Measurements from ENCODE around the gene BCL7A. TPM values are rescaled to one million over a fixed set of nuclear protein-coding genes. Genes with fewer than 3 reads are reported as not detected.

Gene BCL7A
- total RNA-seq, 1 donor from 2014 or later, result 11.2 TPM

DNA sequence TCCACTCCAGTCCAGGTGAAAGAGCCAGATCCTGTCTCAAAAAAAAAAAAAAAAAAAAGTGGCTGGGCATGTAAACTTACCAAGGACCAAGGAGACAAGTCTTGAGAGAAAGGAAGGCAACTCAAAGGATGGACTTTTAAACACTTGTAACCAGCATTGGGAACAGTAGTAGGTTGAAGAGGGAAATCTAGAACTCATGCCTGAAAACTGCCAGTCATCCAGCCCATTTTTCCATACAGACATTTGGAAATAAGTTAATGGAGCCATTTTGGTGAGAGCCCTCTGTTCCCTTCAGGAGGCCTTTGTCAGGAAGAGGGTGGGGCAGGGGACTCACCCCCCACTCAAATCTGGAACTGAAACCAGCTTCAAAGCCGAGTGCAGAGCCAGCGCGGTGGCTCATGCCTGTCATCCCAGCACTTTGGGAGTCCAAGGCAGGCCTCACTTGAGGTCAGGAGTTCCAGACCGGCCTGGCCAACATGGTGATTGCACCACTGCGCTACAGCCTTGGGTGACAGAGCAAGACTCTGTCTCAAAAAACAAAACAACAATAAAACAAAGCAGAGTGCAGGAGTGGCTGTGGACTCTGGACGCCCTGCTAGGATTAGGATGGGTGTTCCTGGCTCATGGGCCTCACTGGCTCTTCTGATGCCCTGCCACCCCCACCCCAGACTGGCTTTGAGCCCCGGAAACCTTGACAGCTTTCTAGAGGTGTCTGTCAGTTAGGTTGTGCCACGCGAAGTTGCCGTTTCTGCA, 55.2 kb downstream of the BCL7A start:
- Histone ChIP-seq H3K36me3 (no peaks in the 10 kb centered on the region), H3K4me1 (peaks cover 50% of the 10 kb centered on the region), H3K27me3 (ENCODE audit: low read depth) (no peaks in the 10 kb centered on the region), H3K4me3 (no peak overlapping the region), H3K9me3 (replicated peaks) (no peaks in the 10 kb centered on the region), H3K27ac (replicated peaks) (no peak overlapping the region)
- no peak for DNase-seq
- intact Hi-C loops (cut with micrococcal nuclease), result no loop called here
- TF ChIP-seq, protein P1, sequence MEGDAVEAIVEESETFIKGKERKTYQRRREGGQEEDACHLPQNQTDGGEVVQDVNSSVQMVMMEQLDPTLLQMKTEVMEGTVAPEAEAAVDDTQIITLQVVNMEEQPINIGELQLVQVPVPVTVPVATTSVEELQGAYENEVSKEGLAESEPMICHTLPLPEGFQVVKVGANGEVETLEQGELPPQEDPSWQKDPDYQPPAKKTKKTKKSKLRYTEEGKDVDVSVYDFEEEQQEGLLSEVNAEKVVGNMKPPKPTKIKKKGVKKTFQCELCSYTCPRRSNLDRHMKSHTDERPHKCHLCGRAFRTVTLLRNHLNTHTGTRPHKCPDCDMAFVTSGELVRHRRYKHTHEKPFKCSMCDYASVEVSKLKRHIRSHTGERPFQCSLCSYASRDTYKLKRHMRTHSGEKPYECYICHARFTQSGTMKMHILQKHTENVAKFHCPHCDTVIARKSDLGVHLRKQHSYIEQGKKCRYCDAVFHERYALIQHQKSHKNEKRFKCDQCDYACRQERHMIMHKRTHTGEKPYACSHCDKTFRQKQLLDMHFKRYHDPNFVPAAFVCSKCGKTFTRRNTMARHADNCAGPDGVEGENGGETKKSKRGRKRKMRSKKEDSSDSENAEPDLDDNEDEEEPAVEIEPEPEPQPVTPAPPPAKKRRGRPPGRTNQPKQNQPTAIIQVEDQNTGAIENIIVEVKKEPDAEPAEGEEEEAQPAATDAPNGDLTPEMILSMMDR (IDR thresholded peaks at IDR 0.05; ENCODE audit: borderline replicate concordance), result no peak

DNA sequence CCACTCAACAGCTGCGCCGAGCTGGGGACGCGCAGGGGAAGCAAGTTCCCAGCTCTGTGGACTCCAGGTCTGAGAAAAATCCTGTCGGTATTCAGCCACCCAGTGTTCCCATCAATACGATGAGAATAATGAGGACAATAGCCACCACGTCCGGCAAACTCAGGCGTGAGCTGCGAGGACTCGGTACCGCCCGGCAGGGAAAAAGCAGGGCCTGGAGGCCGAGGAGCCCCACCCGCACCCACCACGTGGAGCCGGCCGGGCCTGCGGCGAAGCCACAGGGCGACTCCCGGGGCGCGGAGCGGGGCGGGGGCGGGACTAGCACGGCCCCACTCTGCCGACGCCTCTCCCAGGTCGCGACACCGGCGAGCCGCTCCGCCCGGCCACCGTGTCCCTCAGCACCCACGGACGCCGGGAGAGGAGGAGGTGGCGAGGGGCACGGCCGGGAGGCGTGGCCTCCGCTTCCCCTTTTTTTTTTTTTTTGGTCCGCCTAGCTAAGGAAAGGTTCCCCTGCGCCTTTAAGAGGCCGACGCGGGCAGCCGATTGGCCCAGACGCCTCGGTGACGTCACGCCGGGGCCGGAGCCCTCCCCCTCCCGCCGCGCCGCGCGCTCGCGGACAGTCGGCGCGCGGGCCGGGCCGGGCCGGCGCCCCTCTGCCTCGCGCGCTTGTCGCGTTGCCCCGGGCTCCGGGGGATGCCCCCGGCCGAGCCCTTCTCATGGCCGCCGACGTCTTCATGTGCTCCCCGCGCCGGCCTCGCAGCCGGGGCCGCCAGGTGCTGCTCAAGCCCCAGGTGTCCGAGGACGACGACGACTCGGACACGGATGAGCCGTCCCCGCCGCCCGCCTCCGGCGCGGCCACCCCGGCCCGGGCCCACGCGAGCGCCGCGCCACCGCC, 56.7 kb downstream of the BCL7A start, which contains the start of gene MLXIP:
Gene MLXIP (plus strand): TSS at position 616 of the 892 bp plus-strand sequence. CDS start 98 bp downstream, at position 714.
- DNase-seq, result peak; percentile 95
- Histone ChIP-seq H3K4me3 (peak within 1 kb of the TSS; percentile 91), H3K4me1 (peaks cover 51% of the 10 kb centered on the region), H3K27ac (replicated peaks) (peak within 1 kb of the TSS; percentile 91), H3K36me3 (no peaks in the 10 kb centered on the region), H3K9me3 (replicated peaks) (no peaks in the 10 kb centered on the region), H3K27me3 (ENCODE audit: low read depth) (no peaks in the 10 kb centered on the region)
- intact Hi-C loops (cut with micrococcal nuclease), result no loop called here
- TF ChIP-seq, protein P1 (IDR thresholded peaks at IDR 0.05; ENCODE audit: borderline replicate concordance), result no peak

DNA sequence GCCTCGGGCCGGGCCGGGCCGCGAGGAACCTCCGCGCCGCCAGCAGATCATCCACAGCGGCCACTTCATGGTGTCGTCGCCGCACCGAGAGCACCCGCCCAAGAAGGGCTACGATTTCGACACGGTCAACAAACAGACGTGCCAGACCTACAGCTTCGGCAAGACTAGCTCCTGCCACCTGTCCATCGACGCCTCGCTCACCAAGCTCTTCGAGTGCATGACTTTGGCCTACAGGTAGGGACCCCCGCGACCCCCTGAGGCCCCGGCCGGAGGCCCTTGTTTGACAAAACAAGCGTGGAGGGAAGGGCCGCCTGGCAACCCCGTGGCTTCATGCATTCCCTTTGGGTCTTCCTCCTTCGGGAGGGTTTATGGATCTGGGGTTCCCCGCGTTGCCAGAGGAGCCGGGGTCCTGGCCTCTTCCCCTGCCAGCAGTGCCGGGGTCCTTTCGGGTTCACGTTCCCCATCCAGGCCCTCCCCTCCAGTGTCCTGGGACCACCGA, 57.4 kb downstream of the BCL7A start:
- TF ChIP-seq, protein P1 (IDR thresholded peaks at IDR 0.05; ENCODE audit: borderline replicate concordance), result no peak
- H3K27ac ChIP-seq (replicated peaks), result peak overlapping the region; percentile 91
- H3K27me3 ChIP-seq (ENCODE audit: low read depth), result no peaks in the 10 kb centered on the region
- DNase-seq, result no peak
- intact Hi-C loops (cut with micrococcal nuclease), result no loop called here
- H3K36me3 ChIP-seq, result no peaks in the 10 kb centered on the region
- H3K4me3 ChIP-seq, result peak overlapping the region; percentile 91
- H3K4me1 ChIP-seq, result peaks cover 57% of the 10 kb centered on the region
- H3K9me3 ChIP-seq (replicated peaks), result no peaks in the 10 kb centered on the region

DNA sequence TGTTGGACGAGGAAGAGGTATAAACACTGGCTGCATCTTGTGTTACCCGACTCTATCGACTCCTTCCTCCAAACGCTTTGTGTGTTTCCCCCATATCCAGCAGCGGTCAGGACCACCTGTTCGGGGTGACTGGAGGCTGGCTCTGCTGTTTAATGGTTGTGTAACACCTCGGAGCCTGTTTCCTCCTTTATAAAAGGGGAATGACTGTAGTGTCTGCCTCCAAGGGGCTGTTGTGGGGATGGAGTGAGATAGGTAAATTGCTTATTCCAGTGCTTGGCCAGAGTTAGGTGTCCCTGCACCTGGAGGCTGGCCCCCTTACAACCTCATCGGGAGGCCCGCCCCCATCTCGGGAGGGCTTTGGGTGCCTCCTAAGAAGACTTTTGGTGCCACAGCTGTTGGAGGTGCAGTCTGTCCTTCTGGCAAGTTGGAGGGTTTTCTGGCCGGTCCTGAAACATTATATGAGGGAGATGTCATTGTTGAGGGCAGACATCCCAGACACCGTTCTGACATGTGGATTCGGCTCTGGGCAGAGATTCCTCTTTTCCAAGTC, 57.9 kb downstream of the BCL7A start:
- H3K9me3 ChIP-seq (replicated peaks), result no peaks in the 10 kb centered on the region
- peaks cover 62% of the 10 kb centered on the region for H3K4me1 ChIP-seq
- TF ChIP-seq, protein P1 (IDR thresholded peaks at IDR 0.05; ENCODE audit: borderline replicate concordance), result no peak
- peak overlapping the region; percentile 91 for H3K4me3 ChIP-seq
- no peaks in the 10 kb centered on the region for H3K27me3 ChIP-seq (ENCODE audit: low read depth)
- H3K27ac ChIP-seq (replicated peaks), result peak overlapping the region; percentile 91
- H3K36me3 ChIP-seq, result peaks cover 5% of the 10 kb centered on the region
- DNase-seq, result no peak
- intact Hi-C loops (cut with micrococcal nuclease), result no loop called here

Data from left ventricle myocardium inferior (tissue), 1 donor.